Calu3 (cell line): ENCODE data around the gene DHCR24. TPM values are rescaled to one million over a fixed set of nuclear protein-coding genes. Genes with fewer than 3 reads are reported as not detected.

Source experiments
- BruUV-seq: library from RNA; stranded (reverse); fragments of 400-500 nt; replicated peaks from 2 replicates; lab custom pipeline; 2021; lab: Mats Ljungman, UMichigan
- CTCF ChIA-PET: fragments of 300-600 bp; sonication (Branson Sonifier 250); formaldehyde crosslinking; loops from one replicate; lab custom pipeline; 2022; ENCODE audit warnings: antibody characterized with exemption; lab: Charles Lee
- DNase-seq: peaks from one replicate; pipeline ENCODE4 v3.0.0; 2022
- H3K27ac Mint-ChIP-seq: one replicate; pipeline ENCODE4 v1.8.0; 2022; ENCODE audit warnings: mixed read lengths; ENCODE audit not compliant: unreplicated experiment
- H3K27me3 Mint-ChIP-seq: one replicate; pipeline ENCODE4 v1.8.0; 2022; ENCODE audit warnings: mixed read lengths; ENCODE audit not compliant: unreplicated experiment
- H3K36me3 Mint-ChIP-seq: one replicate; pipeline ENCODE4 v1.8.0; 2022; ENCODE audit warnings: mild to moderate bottlenecking, moderate library complexity, mixed read lengths; ENCODE audit not compliant: insufficient read depth, unreplicated experiment
- H3K4me1 Mint-ChIP-seq: one replicate; pipeline ENCODE4 v1.8.0; 2022; ENCODE audit warnings: mild to moderate bottlenecking, low read depth, mixed read lengths; ENCODE audit not compliant: unreplicated experiment
- H3K4me3 Mint-ChIP-seq: one replicate; pipeline ENCODE4 v1.8.0; 2022; ENCODE audit warnings: mild to moderate bottlenecking, low read depth, moderate library complexity, mixed read lengths; ENCODE audit not compliant: unreplicated experiment
- H3K9me3 Mint-ChIP-seq: one replicate; pipeline ENCODE4 v1.8.0; 2022; ENCODE audit warnings: low read depth, mixed read lengths; ENCODE audit not compliant: unreplicated experiment
- intact Hi-C: fragments of 100-400 bp; cut with micrococcal nuclease; formaldehyde crosslinking; loops from one replicate; pipeline ENCODE4 v1.10.0; 2022; ENCODE audit not compliant: unreplicated experiment
- total RNA-seq: library from RNA; stranded (reverse); gene quantifications from 2 replicates; pipeline ENCODE4 v1.2.3, GENCODE V29; 2022
- TF ChIP-seq, protein P1 (sequence below): fragments of 200-600 bp; IDR thresholded peaks from one replicate; pipeline ENCODE4 v1.8.0; 2022; ENCODE audit warnings: antibody characterized with exemption; ENCODE audit not compliant: unreplicated experiment

The DHCR24 gene
- total RNA-seq, 1 experiment from 2014 or later: 469 TPM

DNA sequence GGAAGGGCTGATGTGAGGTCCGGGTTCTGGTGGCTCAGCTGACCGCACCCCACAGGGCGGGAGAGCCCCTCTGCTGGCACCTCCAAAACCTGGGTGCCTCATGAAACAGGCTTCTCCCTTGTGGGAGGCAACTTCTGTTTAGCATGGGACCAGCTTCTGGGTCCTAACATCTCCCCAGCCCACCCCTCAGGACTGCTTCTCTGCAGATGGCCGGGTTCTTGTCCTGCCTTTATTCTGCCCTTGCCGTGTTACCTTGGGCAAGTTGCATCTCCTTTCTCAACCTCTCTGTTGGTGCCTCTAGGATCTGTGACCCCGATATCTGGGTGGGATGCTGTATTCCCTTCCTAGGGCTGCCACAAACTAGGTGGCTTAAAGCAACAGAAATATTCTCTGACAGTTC lies 70.9 kb downstream of the DHCR24 start:
- no peak overlapping the region for H3K4me3 Mint-ChIP-seq
- BruUV-seq: no TSS peak
- CTCF ChIA-PET: no interaction called here
- H3K27ac Mint-ChIP-seq: no peak overlapping the region
- no peaks in the 10 kb centered on the region for H3K9me3 Mint-ChIP-seq
- TF ChIP-seq, protein P1, sequence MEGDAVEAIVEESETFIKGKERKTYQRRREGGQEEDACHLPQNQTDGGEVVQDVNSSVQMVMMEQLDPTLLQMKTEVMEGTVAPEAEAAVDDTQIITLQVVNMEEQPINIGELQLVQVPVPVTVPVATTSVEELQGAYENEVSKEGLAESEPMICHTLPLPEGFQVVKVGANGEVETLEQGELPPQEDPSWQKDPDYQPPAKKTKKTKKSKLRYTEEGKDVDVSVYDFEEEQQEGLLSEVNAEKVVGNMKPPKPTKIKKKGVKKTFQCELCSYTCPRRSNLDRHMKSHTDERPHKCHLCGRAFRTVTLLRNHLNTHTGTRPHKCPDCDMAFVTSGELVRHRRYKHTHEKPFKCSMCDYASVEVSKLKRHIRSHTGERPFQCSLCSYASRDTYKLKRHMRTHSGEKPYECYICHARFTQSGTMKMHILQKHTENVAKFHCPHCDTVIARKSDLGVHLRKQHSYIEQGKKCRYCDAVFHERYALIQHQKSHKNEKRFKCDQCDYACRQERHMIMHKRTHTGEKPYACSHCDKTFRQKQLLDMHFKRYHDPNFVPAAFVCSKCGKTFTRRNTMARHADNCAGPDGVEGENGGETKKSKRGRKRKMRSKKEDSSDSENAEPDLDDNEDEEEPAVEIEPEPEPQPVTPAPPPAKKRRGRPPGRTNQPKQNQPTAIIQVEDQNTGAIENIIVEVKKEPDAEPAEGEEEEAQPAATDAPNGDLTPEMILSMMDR: no peak
- intact Hi-C loops: no loop called here
- no peak for DNase-seq
- no peaks in the 10 kb centered on the region for H3K36me3 Mint-ChIP-seq
- peaks cover 10% of the 10 kb centered on the region for H3K4me1 Mint-ChIP-seq
- H3K27me3 Mint-ChIP-seq: peaks cover 43% of the 10 kb centered on the region

- peaks cover 15% of the 10 kb centered on the region for H3K4me1 Mint-ChIP-seq
- CTCF ChIA-PET: no interaction called here
- TF ChIP-seq, protein P1: no peak
- H3K27ac Mint-ChIP-seq: no peak overlapping the region
- H3K4me3 Mint-ChIP-seq: no peak overlapping the region
- H3K9me3 Mint-ChIP-seq: no peaks in the 10 kb centered on the region
- DNase-seq: no peak
- peaks cover 45% of the 10 kb centered on the region for H3K27me3 Mint-ChIP-seq
- intact Hi-C loops: no loop called here
- no TSS peak for BruUV-seq
- H3K36me3 Mint-ChIP-seq: no peaks in the 10 kb centered on the region
Measured at GRCh38 chr1:54815086-54815876, 71.7 kb downstream of the DHCR24 start.

GRCh38 chr1:54814571-54814970 lies 72.4 kb downstream of the DHCR24 start:
- H3K4me3 Mint-ChIP-seq: no peak overlapping the region
- intact Hi-C loops: no loop called here

DNA sequence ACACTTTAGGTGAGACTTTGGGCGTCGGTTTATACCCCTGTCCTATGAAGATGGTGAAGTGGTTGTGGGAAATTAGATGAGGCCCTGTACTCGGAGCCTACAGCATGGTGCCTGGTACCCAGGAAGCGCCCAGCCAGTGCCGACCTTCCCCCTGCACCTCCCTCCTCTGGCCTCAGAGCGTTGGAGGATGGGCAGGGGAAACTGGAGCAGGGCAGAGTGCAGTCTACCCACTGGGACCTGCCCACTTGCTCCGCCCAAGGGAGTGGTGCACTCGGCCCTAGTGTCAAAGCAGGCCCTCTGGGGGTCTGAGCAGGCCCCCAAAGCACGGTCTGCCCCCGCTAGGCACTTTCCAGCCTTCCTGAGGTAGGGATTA lies 72.9 kb downstream of the DHCR24 start:
- no peaks in the 10 kb centered on the region for H3K9me3 Mint-ChIP-seq
- H3K4me1 Mint-ChIP-seq: peaks cover 8% of the 10 kb centered on the region
- CTCF ChIA-PET: no interaction called here
- DNase-seq: no peak
- no TSS peak for BruUV-seq
- H3K36me3 Mint-ChIP-seq: no peaks in the 10 kb centered on the region
- TF ChIP-seq, protein P1: no peak
- intact Hi-C loops: no loop called here
- H3K27ac Mint-ChIP-seq: no peak overlapping the region
- H3K27me3 Mint-ChIP-seq: peaks cover 36% of the 10 kb centered on the region
- H3K4me3 Mint-ChIP-seq: no peak overlapping the region

More at GRCh38 chr1:54814571-54814970, 72.4 kb downstream of the DHCR24 start:
- BruUV-seq: no TSS peak
- no peak for DNase-seq
- Mint-ChIP-seq H3K27ac (no peak overlapping the region), H3K9me3 (no peaks in the 10 kb centered on the region), H3K36me3 (no peaks in the 10 kb centered on the region), H3K27me3 (peaks cover 38% of the 10 kb centered on the region), H3K4me1 (peaks cover 8% of the 10 kb centered on the region)
- CTCF ChIA-PET: no interaction called here
- TF ChIP-seq, protein P1: no peak
